Liver (tissue), 3 donors: ENCODE data around the gene CFAP77.
A peak's percentile ranks its signal among the peaks of the same experiment; 100 is the strongest.

Experiments
- TAF1 ChIP-seq: conservative IDR thresholded peaks from 2 replicates; pipeline ENCODE4 v1.6.1; 2016; ENCODE audit warnings: antibody characterized with exemption, mild to moderate bottlenecking
- YY1 ChIP-seq: IDR thresholded peaks from 2 replicates; pipeline ENCODE4 v1.6.1; 2016; ENCODE audit warnings: antibody characterized with exemption, mild to moderate bottlenecking
- TF ChIP-seq, protein P1 (sequence below): fragments of 150-350 bp; IDR thresholded peaks from 2 replicates; pipeline ENCODE4 v1.5.1; 2017; ENCODE audit warnings: improper control_type of control experiment, low read depth, low read length; ENCODE audit not compliant: missing input control
- donor health status: healthy.
- donor health status: healthy.

DNA sequence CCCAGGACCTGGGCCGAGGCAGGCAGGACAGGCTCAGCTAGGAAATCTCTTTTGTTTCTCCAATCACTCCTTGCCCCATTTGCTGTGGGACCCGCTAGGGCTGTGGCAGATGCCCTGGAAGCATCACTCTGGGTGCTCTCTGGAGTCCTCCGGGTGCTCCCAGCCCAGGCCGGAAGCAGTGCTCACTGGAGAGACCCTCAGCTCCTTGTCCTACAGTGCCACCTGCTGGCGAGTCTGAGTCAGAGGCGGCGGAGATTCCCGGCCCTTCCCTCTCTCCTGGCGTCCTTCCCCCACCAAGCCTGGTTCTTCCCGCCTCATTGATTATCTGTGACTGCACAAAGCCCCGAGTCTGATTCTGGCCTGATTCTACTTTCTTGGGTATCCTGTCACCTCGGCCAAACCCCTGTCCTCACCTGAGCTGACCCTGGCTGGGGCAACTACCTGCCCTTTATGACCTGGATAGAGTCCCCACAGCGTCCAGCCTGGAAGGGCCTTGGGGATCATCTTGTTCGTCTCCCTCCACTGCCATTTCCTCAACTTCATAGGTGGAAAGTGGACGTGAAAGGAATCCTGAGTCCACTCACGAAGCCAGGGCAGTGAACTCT lies 165.1 kb downstream of the CFAP77 start:
- no peak for TF ChIP-seq YY1
- TF ChIP-seq, protein P1, sequence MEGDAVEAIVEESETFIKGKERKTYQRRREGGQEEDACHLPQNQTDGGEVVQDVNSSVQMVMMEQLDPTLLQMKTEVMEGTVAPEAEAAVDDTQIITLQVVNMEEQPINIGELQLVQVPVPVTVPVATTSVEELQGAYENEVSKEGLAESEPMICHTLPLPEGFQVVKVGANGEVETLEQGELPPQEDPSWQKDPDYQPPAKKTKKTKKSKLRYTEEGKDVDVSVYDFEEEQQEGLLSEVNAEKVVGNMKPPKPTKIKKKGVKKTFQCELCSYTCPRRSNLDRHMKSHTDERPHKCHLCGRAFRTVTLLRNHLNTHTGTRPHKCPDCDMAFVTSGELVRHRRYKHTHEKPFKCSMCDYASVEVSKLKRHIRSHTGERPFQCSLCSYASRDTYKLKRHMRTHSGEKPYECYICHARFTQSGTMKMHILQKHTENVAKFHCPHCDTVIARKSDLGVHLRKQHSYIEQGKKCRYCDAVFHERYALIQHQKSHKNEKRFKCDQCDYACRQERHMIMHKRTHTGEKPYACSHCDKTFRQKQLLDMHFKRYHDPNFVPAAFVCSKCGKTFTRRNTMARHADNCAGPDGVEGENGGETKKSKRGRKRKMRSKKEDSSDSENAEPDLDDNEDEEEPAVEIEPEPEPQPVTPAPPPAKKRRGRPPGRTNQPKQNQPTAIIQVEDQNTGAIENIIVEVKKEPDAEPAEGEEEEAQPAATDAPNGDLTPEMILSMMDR, result peak; percentile 71
- no peak for TF ChIP-seq TAF1
